22Rv1 (cell line): ENCODE results near the gene ADAMTS9.

Source experiments
- H3K27ac ChIP-seq: fragments of 450-650 bp; 2 replicates; pipeline ENCODE4 v1.5.1; 2017
- CTCF ChIP-seq: fragments of 450-650 bp; IDR thresholded peaks from 2 replicates; pipeline ENCODE4 v1.5.1; 2017; ENCODE audit warnings: mild to moderate bottlenecking
- ZFX ChIP-seq: fragments of 450-650 bp; IDR thresholded peaks from 2 replicates; pipeline ENCODE4 v1.6.1; 2017; ENCODE audit warnings: antibody characterized with exemption, borderline replicate concordance

ADAMTS9 gene

GRCh38 chr3:64539451-64540196 lies 148.2 kb downstream of the ADAMTS9 start:
- TF ChIP-seq ZFX (no peak), CTCF (no peak)
- no peak overlapping the region for H3K27ac ChIP-seq

GRCh38 chr3:64536166-64536565 lies 151.6 kb downstream of the ADAMTS9 start:
- TF ChIP-seq ZFX (no peak), CTCF (no peak)
- H3K27ac ChIP-seq: no peak overlapping the region

GRCh38 chr3:64533617-64534317 lies 154.0 kb downstream of the ADAMTS9 start:
- no peak for TF ChIP-seq ZFX
- peak; percentile 91 for TF ChIP-seq CTCF
- peak overlapping the region; percentile 28; the same call in 1 of the 2 replicates for H3K27ac ChIP-seq

- TF ChIP-seq CTCF (peak; percentile 86), ZFX (no peak)
- no peak overlapping the region for H3K27ac ChIP-seq
Measured at GRCh38 chr3:64530434-64531049, 157.3 kb downstream of the ADAMTS9 start.

- H3K27ac ChIP-seq: no peak overlapping the region
- TF ChIP-seq ZFX (no peak), CTCF (no peak)
Measured at GRCh38 chr3:64523324-64523723, 164.5 kb downstream of the ADAMTS9 start.

- TF ChIP-seq ZFX (no peak), CTCF (no peak)
- no peak overlapping the region for H3K27ac ChIP-seq
Measured at GRCh38 chr3:64520334-64520733, 167.5 kb downstream of the ADAMTS9 start.

GRCh38 chr3:64518950-64519349 lies 168.8 kb downstream of the ADAMTS9 start:
- no peak overlapping the region for H3K27ac ChIP-seq
- TF ChIP-seq ZFX (no peak), CTCF (no peak)
